ENCODE measurements around the gene MSI2. TPM values are rescaled to one million over a fixed set of nuclear protein-coding genes. Genes with fewer than 3 reads are reported as not detected.

MSI2 gene
- polyA plus RNA-seq, 1 of the 3 experiments (the other 2 are of a cell fraction), result 24.1 TPM

DNA sequence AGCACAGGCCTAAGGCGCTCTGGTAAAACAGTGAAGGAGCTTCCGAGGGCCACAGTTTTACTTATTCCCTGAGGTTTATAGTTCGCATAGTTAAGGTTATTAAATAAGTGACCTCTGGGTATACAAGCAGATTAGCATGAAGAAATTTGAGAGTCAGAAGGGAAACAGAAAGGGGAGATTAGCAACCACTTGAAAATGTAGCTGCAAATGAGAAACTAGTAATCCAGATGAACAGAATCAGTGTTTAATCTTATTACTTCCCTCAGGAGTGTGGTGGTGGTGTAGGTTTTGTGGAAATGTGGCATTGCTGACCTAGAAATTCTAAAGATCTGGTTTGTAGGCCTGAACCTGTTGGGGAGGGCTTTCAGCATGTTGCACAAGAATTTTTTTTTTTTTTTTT is 358.4 kb downstream of the MSI2 start:
- WGBS (ENCODE audit: low lambda C conversion rate), result 91% methylated on average over 3 of the region's 3 CpGs

DNA sequence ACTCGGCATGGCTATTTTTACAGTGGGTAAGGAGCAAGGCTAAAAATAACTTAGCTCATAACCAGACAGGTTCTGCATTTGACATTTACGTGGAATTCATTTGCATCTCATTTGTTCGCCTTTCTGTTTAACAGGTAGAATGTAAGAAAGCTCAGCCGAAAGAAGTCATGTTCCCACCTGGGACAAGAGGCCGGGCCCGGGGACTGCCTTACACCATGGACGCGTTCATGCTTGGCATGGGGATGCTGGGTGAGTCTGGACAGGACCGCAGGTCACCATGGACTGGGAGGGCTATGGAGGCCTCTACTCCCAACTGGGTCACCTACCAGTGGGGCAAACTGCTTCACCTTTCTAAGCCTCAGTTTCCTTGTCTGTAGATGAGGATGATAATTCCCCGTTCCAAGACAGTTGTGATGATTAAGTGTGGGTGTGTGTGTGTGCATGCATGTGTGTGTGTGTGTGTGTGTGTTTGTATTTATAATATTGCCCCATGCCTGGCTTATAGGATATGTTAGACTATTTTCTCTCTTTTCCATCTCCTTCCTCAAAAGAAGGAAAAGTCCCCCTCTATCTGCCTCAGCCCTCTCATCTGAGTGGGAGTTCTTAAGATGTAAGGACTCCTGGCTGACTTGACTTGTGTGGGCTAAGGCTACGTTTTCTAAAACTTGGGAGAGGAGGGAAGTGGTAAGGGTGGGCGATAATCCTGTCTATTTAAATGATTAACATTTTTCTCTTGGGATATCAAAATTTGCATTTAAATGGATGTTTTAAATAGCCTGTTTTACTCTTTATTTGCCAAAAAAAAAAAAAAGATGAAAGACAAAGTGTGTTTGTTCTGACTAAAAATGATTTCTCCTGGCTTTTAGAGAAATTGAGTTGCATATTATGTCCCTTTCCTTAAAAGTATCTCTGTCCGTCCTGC is 359.8 kb downstream of the MSI2 start:
- Histone ChIP-seq H2AFZ (ENCODE audit: low read depth) (no peak overlapping the region), H3K4me2 (no peak overlapping the region), H3K9me2 (no peaks in the 10 kb centered on the region), H3K27me3 (ENCODE audit: insufficient read depth) (no peaks in the 10 kb centered on the region), H3K4me1 (ENCODE audit: control insufficient read depth in 1 of 2, insufficient read depth in 2 of 2, low read depth in 1 of 2, low read length in 1 of 2) (peaks cover 23 to 37% of the 10 kb centered on the region in 2 experiments; a peak in 3 of 4 replicates), H3K36me3 (replicated peaks in 1 of 2; ENCODE audit: control insufficient read depth in 1 of 2, insufficient read depth in 2 of 2, low read length in 1 of 2) (peaks cover 12 to 16% of the 10 kb centered on the region in 2 experiments), H4K20me1 (ENCODE audit: insufficient read depth) (no peaks in the 10 kb centered on the region), H3K9me3 (no peaks in the 10 kb centered on the region), H3F3A (replicated peaks; ENCODE audit: insufficient read depth) (peaks cover 15% of the 10 kb centered on the region), H3K4me3 (ENCODE audit: low read depth in 2 of 2, low read length in 1 of 2) (no peak overlapping the region), H3K27ac (ENCODE audit: low read depth in 2 of 2, low read length in 1 of 2) (peak overlapping the region in 1 of 2 experiments; percentile 2; a peak in 1 of 4 replicates), H3K79me2 (ENCODE audit: insufficient read depth) (no peaks in the 10 kb centered on the region), H3K9ac (no peak overlapping the region)
- DNase-seq, result no peak
- CTCF ChIA-PET, result interaction anchor here (1.1 to 2.5 kb wide), 9 partner anchors 9 to 196 kb away, joined by 3 to 14 read pairs (median 5); no protein-coding TSS in a partner anchor
- POLR2A ChIA-PET, result interaction anchor here (0.8 kb wide), 1 partner anchor 17 kb away, joined by 3 read pairs; no protein-coding TSS in a partner anchor
- TF ChIP-seq, protein P1, sequence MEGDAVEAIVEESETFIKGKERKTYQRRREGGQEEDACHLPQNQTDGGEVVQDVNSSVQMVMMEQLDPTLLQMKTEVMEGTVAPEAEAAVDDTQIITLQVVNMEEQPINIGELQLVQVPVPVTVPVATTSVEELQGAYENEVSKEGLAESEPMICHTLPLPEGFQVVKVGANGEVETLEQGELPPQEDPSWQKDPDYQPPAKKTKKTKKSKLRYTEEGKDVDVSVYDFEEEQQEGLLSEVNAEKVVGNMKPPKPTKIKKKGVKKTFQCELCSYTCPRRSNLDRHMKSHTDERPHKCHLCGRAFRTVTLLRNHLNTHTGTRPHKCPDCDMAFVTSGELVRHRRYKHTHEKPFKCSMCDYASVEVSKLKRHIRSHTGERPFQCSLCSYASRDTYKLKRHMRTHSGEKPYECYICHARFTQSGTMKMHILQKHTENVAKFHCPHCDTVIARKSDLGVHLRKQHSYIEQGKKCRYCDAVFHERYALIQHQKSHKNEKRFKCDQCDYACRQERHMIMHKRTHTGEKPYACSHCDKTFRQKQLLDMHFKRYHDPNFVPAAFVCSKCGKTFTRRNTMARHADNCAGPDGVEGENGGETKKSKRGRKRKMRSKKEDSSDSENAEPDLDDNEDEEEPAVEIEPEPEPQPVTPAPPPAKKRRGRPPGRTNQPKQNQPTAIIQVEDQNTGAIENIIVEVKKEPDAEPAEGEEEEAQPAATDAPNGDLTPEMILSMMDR (IDR thresholded peaks at IDR 0.05), result no peak
- no peak for TF ChIP-seq MXI1 (IDR thresholded peaks at IDR 0.05; ENCODE audit: low read depth, low read length)
- TF ChIP-seq YY1 (IDR thresholded peaks at IDR 0.05; ENCODE audit: low read depth), result no peak
- no peak for TF ChIP-seq TAF1 (IDR thresholded peaks at IDR 0.05; ENCODE audit: borderline replicate concordance, low read depth, low read length)
- TF ChIP-seq SMC3 (IDR thresholded peaks at IDR 0.05; ENCODE audit: low read depth, low read length), result no peak
- no peak for TF ChIP-seq EZH2phosphoT487 (IDR thresholded peaks at IDR 0.05; ENCODE audit: borderline replicate concordance, low read depth)
- no peak for TF ChIP-seq RAD21 (IDR thresholded peaks at IDR 0.05; ENCODE audit: low read length)
- no peak for TF ChIP-seq NRF1 (IDR thresholded peaks at IDR 0.05; ENCODE audit: low read depth, low read length)
- TF ChIP-seq CHD2 (IDR thresholded peaks at IDR 0.05; ENCODE audit: low read length, partially characterized antibody), result no peak
- WGBS (ENCODE audit: low lambda C conversion rate), result 96% methylated on average over 13 of the region's 13 CpGs

More for the DNA sequence above, 358.4 kb downstream of the MSI2 start:
- peaks cover 12 to 16% of the 10 kb centered on the region in 2 experiments for H3K36me3 ChIP-seq (replicated peaks in 1 of 2; ENCODE audit: control insufficient read depth in 1 of 2, insufficient read depth in 2 of 2, low read length in 1 of 2)
- peaks cover 9 to 25% of the 10 kb centered on the region in 2 experiments; a peak in 3 of 4 replicates for H3K4me1 ChIP-seq (ENCODE audit: control insufficient read depth in 1 of 2, insufficient read depth in 2 of 2, low read depth in 1 of 2, low read length in 1 of 2)
- H3K4me3 ChIP-seq (ENCODE audit: low read depth in 2 of 2, low read length in 1 of 2), result no peak overlapping the region
- no peak overlapping the region for H2AFZ ChIP-seq (ENCODE audit: low read depth)
- ChIA-PET CTCF (interaction anchor here (0.8 to 2.5 kb wide), 10 partner anchors 10 to 194 kb away, joined by 3 to 14 read pairs (median 4); no protein-coding TSS in a partner anchor), POLR2A (interaction anchor here (0.9 kb wide), 1 partner anchor 9 kb away, joined by 3 read pairs; no protein-coding TSS in a partner anchor)
- H3K9me2 ChIP-seq, result no peaks in the 10 kb centered on the region
- no peaks in the 10 kb centered on the region for H3K9me3 ChIP-seq
- H3K79me2 ChIP-seq (ENCODE audit: insufficient read depth), result no peaks in the 10 kb centered on the region
- H3K9ac ChIP-seq, result no peak overlapping the region
- H3K4me2 ChIP-seq, result no peak overlapping the region
- H3K27me3 ChIP-seq (ENCODE audit: insufficient read depth), result no peaks in the 10 kb centered on the region
- DNase-seq, result no peak
- H4K20me1 ChIP-seq (ENCODE audit: insufficient read depth), result no peaks in the 10 kb centered on the region
- peak overlapping the region in 1 of 2 experiments; percentile 70; a peak in 2 of 4 replicates for H3K27ac ChIP-seq (ENCODE audit: low read depth in 2 of 2, low read length in 1 of 2)
- TF ChIP-seq, protein P2, sequence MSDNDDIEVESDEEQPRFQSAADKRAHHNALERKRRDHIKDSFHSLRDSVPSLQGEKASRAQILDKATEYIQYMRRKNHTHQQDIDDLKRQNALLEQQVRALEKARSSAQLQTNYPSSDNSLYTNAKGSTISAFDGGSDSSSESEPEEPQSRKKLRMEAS (IDR thresholded peaks at IDR 0.05; ENCODE audit: low read depth), result no peak
- TF ChIP-seq RAD21 (IDR thresholded peaks at IDR 0.05; ENCODE audit: low read length), result 0 out of 2 replicates have a peak, but pooled peaks have one; percentile 6
- 0 out of 2 replicates have a peak, but pooled peaks have one; percentile 7 for TF ChIP-seq RFX5 (IDR thresholded peaks at IDR 0.05; ENCODE audit: low read length)
- peaks cover 11% of the 10 kb centered on the region for H3F3A ChIP-seq (replicated peaks; ENCODE audit: insufficient read depth)
